ENCODE measurements around the gene PEBP1. TPM values are rescaled to one million over a fixed set of nuclear protein-coding genes. Genes with fewer than 3 reads are reported as not detected.

The PEBP1 gene
- polyA plus RNA-seq, 1 donor from 2014 or later: 702 TPM

- Histone ChIP-seq H3K27ac (ENCODE audit: low read length) (no peak overlapping the region), H3K9me3 (ENCODE audit: low read length) (no peaks in the 10 kb centered on the region), H3K9me2 (ENCODE audit: insufficient read depth, low read length) (no peaks in the 10 kb centered on the region), H3K4me3 (ENCODE audit: low read length) (no peak overlapping the region), H3K36me3 (ENCODE audit: insufficient read depth, low read length) (no peaks in the 10 kb centered on the region), H3K9ac (ENCODE audit: low read length) (no peak overlapping the region), H3F3A (ENCODE audit: insufficient read depth, low read length, poor library complexity, severe bottlenecking) (no peaks in the 10 kb centered on the region), H3K27me3 (ENCODE audit: insufficient read depth, low read depth, low read length) (no peaks in the 10 kb centered on the region), H4K20me1 (ENCODE audit: insufficient read depth) (no peaks in the 10 kb centered on the region), H3K79me2 (replicated peaks; ENCODE audit: insufficient read depth, low read length) (no peaks in the 10 kb centered on the region), H2AFZ (ENCODE audit: low read depth, low read length) (no peak overlapping the region), H3K4me2 (ENCODE audit: low read length) (no peak overlapping the region)
- TF ChIP-seq RAD21 (conservative IDR thresholded peaks at IDR 0.05): no peak
- TF ChIP-seq SMC3 (conservative IDR thresholded peaks at IDR 0.05; ENCODE audit: poor library complexity): no peak
- TF ChIP-seq MXI1 (conservative IDR thresholded peaks at IDR 0.05; ENCODE audit: poor library complexity, severe bottlenecking): no peak
- TF ChIP-seq EZH2 (IDR thresholded peaks at IDR 0.05; ENCODE audit: borderline replicate concordance, insufficient read depth, low read length, poor library complexity, severe bottlenecking): no peak
- no peak for TF ChIP-seq REST (IDR thresholded peaks at IDR 0.05; ENCODE audit: borderline replicate concordance)
- TF ChIP-seq TAF1 (IDR thresholded peaks at IDR 0.05; ENCODE audit: low read depth): no peak
- TF ChIP-seq POLR2AphosphoS5 (IDR thresholded peaks at IDR 0.05): no peak
- TF ChIP-seq EP300 (conservative IDR thresholded peaks at IDR 0.05; ENCODE audit: poor library complexity, severe bottlenecking): no peak
- TF ChIP-seq CTCF (IDR thresholded peaks at IDR 0.05; ENCODE audit: poor library complexity, severe bottlenecking): no peak
Observed at GRCh38 chr12:118124333-118124874, 11.5 kb upstream of the PEBP1 start.

- Histone ChIP-seq H3K27me3 (ENCODE audit: insufficient read depth, low read depth, low read length) (no peaks in the 10 kb centered on the region), H3K4me3 (ENCODE audit: low read length) (no peak overlapping the region)
Observed at GRCh38 chr12:118125743-118126118, 10.2 kb upstream of the PEBP1 start.

More at GRCh38 chr12:118125743-118126118, 10.2 kb upstream of the PEBP1 start:
- Histone ChIP-seq H3F3A (ENCODE audit: insufficient read depth, low read length, poor library complexity, severe bottlenecking) (no peaks in the 10 kb centered on the region), H2AFZ (ENCODE audit: low read depth, low read length) (no peak overlapping the region), H3K36me3 (ENCODE audit: insufficient read depth, low read length) (no peaks in the 10 kb centered on the region), H4K20me1 (ENCODE audit: insufficient read depth) (no peaks in the 10 kb centered on the region), H3K4me2 (ENCODE audit: low read length) (no peak overlapping the region), H3K79me2 (replicated peaks; ENCODE audit: insufficient read depth, low read length) (no peaks in the 10 kb centered on the region), H3K9ac (ENCODE audit: low read length) (no peak overlapping the region), H3K9me3 (ENCODE audit: low read length) (no peaks in the 10 kb centered on the region), H3K9me2 (ENCODE audit: insufficient read depth, low read length) (no peaks in the 10 kb centered on the region), H3K27ac (ENCODE audit: low read length) (no peak overlapping the region)
- TF ChIP-seq EZH2 (IDR thresholded peaks at IDR 0.05; ENCODE audit: borderline replicate concordance, insufficient read depth, low read length, poor library complexity, severe bottlenecking) (no peak), MXI1 (conservative IDR thresholded peaks at IDR 0.05; ENCODE audit: poor library complexity, severe bottlenecking) (no peak), RAD21 (conservative IDR thresholded peaks at IDR 0.05) (no peak), SMC3 (conservative IDR thresholded peaks at IDR 0.05; ENCODE audit: poor library complexity) (no peak), CTCF (IDR thresholded peaks at IDR 0.05; ENCODE audit: poor library complexity, severe bottlenecking) (no peak), POLR2AphosphoS5 (IDR thresholded peaks at IDR 0.05) (no peak), EP300 (conservative IDR thresholded peaks at IDR 0.05; ENCODE audit: poor library complexity, severe bottlenecking) (no peak), REST (IDR thresholded peaks at IDR 0.05; ENCODE audit: borderline replicate concordance) (no peak), TAF1 (IDR thresholded peaks at IDR 0.05; ENCODE audit: low read depth) (no peak)
